HG02588 (cell line): ENCODE data around the gene OSER1.

Experiments
- ATAC-seq: cut with Tn5 transposase; IDR thresholded peaks from one replicate; pipeline ENCODE4 v1.9.1; 2021; ENCODE audit warnings: mild to moderate bottlenecking, moderate library complexity; ENCODE audit not compliant: unreplicated experiment

Gene OSER1

DNA sequence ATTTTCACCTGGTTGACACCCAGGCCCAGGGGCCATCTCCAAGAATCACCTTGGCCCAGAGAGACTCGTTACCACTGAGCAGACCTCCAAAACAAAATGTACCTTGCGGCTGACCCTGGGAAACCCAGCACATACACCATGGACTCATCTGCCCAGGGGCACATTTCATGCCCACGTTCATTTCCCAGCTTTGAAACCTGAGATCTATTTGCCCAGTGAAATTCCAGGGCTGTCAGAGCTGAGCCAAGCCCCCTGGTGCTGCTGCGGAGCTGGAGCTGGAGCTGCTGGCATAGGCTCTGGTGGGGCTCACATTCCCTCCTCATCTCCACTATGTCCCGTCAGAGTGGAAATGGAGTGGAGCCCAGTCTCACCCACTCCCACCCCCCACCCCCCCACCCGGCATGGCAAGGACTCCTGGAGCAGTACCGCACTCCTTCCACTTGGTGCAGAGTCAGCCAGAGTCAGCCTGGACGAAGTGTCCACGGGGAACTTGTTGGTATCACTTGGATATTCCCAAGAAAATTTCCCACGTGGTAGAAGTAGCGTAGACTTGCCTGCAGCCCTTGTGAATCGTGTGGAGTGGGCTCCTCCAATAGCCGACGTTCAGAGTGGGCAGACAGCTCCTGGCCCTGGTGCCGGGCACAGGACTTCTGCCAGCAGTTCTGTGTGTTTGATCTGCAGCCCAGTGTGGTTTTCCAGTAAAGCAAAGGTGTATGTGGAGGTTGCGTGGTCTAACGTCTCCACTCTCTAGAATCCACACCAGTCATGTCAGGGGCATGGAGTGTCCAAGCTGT lies 18.1 kb upstream of the OSER1 start:
- no peak for ATAC-seq

- ATAC-seq: no peak
These were observed 14.1 kb upstream of the OSER1 start for GRCh38 chr20:44224637-44225036.

GRCh38 chr20:44223721-44224120 lies 13.2 kb upstream of the OSER1 start:
- ATAC-seq: no peak

GRCh38 chr20:44222633-44223368 lies 12.2 kb upstream of the OSER1 start:
- no peak for ATAC-seq

GRCh38 chr20:44222027-44222426 lies 11.5 kb upstream of the OSER1 start:
- ATAC-seq: no peak

DNA sequence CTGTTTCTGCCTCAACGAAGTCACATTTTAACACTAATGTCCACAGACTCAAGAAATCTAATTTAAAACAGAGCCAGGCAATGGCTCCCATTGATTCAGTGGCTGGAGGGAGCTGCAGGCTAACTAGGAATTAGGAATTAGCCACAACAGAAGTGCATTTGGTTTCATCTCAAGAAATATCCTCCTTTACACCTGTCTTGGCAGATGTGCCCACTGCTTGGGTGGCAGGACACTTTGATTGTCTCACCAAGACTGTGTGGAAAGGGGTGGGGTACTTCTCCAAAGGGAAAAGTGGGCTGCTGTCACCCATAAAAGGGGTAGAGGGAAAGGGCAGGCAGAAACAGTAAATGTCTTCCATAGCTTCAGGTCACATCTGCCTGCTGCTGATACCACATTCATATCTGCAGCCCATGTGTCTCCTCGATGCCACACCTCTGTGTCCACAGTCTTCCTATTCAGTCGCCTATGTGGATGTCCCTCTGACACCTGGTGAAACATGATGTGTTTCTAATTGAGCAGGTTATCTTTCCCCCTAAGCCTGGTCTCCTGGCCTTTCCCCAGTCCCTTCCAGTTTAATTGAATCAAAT lies 10.9 kb upstream of the OSER1 start:
- no peak for ATAC-seq

DNA sequence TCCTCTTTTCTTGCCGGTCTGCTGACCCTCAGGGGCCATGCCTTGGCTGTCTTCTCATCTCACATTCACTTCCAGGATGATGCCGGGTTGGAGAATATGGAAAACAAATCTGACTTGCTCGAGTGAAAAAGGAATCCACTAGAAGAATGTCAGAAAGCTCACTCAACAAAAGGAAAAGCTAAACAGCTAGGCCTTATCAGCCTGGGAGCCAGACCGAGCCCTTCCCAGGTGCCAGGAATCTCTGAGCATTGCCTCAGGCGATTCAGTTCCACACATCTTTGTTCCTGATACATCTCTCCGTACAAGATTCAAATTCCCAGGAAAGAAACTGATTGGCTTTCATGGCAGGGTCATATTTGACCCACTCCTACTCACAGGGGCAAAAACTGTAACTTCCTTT lies 9.2 kb upstream of the OSER1 start:
- no peak for ATAC-seq

- no peak for ATAC-seq
These were observed 8.7 kb upstream of the OSER1 start for GRCh38 chr20:44219170-44219730.

DNA sequence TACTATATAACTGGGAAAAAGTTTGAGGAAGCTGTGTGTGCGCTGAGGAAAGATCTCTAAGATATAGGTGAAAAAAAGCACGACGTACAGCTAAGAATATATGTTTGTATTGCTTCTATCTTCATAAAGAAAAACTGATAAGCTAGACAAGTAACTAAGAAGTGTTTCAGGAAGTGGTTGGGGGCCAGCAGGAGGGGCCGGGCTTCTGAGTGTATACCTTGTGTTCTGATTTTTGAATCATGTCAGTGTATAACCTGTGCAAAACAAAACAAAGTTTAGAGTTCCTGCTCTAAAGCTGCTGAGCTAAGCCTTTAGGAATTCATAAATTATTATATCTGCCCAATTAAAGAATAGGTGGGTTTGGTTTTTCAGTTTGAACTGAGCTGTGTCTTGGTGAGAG lies 7.9 kb upstream of the OSER1 start:
- ATAC-seq: no peak

DNA sequence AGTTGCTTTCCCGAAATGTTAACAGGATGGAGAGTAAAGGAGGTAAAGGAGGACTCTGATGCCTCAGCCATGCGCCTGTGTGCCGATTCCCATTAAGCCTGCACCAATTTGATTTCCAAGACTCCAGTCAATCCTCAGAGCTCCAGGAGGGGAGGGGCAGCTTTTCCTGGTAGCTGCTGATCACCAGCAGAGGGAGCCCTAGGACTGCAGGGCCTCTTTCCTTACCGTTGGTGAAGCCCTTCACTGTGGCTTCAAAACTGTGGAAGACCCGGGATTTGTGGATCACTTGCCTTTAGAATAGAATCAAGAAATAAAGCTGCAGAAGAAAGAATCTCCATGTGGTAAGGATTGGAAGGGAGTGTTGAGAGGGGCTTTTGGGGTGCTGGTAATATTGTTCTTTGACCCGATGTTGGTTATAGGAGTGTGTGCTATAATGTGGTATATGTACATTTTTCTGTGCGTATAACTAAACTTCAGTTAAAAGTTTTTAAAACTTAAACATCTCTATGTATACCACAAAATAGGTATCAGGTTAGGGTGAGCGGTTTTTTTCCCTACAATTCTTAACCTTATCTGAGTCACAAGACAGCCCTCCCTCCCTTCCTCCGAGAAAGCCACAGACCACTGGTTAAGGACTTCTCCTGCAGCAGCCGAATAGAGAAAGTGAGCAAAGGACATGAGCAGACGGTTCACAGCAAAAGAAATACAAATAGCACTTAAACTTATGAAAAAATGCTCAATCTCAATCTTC lies 6.9 kb upstream of the OSER1 start:
- ATAC-seq: no peak

- ATAC-seq: no peak
These were observed 4.6 kb upstream of the OSER1 start for GRCh38 chr20:44215125-44215524.

- ATAC-seq: no peak
These were observed 2.2 kb upstream of the OSER1 start for GRCh38 chr20:44212792-44213191.

DNA sequence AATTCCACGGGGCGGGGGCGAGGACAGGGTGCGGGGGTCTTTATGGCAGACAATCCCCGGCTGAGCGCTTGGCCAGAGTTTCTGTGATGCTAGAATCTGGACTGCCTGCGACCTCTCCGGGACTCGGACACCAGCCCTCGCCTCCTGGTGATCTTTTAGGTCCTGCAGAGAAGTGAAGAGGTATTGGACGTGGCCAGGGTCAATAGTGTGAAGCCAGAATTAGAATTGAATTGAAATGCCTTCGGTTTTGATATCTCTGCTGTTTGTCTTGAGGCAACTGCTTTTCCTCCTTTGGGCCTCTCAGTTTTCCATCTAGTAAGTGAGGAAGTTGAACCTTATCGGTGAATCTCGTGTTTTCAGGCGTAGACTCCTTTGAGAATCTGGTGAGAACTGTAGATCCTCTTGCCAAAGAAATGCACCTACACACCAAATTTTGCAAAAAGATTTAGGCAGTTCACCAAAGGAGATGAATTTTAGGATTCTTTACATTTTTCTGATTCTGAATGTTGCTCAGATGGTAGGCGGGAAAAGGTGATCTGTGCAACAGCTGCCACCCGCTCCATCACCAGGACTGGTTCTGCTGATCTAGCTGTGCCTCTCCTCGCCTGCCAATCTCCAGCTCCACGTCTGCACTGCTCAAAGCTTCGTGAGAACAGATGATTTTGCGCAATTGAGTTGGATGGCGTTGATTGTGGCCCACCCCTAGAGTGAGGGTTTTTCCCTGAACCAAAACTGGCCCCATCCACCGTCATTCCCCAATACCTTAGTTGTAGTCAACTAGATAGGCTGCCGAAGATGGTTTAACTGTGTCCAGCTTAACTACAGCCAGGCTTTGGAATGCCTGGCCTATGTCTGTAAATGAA lies 837 bp upstream of the OSER1 start:
- no peak for ATAC-seq

- ATAC-seq: no peak
These were observed 725 bp downstream of the OSER1 start for GRCh38 chr20:44209686-44210405.

DNA sequence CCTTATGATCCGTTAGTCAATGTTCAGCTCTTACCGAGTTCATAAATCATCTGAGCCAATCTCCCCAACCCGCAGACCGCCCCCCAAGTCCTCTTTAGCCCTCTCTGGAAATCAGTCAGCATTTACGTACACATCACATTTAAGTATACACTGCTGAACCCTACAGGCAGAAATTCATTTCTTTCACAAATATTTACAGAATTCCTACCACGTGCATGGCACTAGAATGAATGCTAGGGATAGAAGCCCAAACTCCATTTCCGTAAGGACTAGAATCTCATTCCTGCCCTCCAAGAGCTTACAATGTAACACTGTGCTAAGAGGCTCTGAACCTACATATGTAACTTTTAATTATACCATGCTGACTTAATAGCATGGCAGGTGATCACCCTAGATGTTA lies 1.8 kb downstream of the OSER1 start:
- ATAC-seq: no peak

DNA sequence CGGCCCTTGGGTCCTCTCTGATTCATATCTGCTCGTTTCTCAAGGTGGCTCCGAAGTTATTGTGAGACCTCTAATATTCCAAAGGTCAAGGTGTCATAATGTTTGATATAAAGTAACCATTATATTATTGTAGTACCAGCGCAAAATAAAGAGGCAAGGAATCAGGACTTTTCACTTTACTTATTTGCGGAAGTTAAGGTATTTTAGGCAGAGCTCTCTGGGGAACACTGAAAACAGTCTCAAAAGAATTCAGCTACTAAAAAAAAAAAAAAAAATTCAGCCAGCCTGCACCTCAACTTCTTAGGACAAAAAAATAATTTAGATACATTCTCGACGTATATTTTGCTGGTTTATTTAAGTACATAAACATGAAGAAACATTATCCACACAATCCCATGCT lies 2.4 kb downstream of the OSER1 start:
- no peak for ATAC-seq

DNA sequence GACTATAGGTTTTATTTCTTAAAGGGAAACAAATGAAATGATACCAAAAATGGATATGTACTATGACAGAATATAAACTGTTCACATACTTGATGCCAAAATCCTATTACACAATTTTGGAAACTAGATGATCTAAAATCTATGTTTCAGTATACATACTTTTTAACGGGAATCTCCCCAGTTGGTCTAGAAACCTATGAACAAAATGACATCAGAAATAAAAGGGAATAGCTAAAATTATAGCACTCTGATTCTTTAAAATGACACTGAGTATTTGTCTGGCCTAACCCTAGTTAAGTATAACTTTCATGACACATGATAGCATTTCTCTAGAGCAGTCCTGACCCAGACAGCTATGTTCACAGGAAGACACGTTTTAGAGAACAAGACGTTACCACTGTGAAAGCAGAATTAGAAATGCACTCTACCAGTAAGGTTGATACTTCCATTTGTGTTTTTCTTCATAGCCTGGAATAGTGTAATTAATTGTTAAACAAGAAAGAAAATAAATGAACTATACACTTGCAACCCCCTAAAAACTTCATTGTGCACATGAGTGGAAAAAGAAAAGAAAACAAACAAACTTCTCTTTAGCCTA lies 3.3 kb downstream of the OSER1 start:
- ATAC-seq: no peak

DNA sequence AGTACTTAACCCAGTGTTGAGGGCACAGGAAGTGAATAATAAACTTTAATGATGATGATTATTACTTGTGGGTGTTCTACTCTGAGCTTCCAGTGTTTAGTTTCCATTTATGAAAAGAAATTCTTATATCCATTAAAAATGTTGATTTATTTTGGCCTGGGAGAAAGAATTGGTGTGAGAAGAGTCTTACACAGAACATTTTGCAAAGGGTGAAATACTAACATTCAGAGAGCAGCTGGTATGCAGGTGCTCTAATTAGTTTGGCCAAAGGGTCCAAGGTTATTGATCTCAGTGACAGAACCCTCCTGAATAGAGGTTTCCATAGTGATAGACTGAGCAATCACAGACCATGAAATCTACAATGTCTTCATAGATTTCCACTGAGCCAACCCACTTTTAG lies 4.4 kb downstream of the OSER1 start:
- ATAC-seq: no peak

DNA sequence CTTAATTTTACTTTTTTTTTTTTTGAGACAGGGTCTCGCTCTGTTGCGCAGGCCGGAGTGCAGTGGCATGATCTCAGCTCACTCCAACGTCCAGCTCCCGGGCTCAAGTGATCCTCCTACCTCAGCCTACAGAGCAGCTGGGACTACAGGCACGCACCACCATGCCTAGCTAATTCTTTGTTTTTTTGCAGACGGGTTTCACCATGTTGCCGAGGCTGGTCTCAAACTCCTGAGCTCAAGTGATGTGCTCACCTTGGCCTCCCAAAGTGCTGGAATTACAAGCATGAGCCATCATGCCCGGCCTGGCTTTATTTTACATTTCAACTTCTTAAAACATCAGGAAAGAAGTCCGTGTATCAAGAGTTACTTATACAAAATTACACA lies 5.7 kb downstream of the OSER1 start:
- ATAC-seq: no peak
